Spleen (tissue), 11 donors: ENCODE measurements around the gene HOTAIR. TPM values are rescaled to one million over a fixed set of nuclear protein-coding genes. Genes with fewer than 3 reads are reported as not detected.
A peak's percentile ranks its signal among the peaks of the same experiment; 100 is the strongest.

ENCODE experiments used
- DNase-seq: peaks from one replicate; pipeline ENCODE4 v3.0.0-alpha.2; 2020
- H3K27ac ChIP-seq, 8 donors: fragments of 200-600 bp; sonication (generic) in 7 of 8; 1 replicate in 4 of 8; 2 replicates in 4 of 8; pipeline versions ENCODE4 v1.5.0 to v1.8.0; 2016 to 2021; ENCODE audit warnings: inconsistent platforms in 4 of 8, mild to moderate bottlenecking in 4 of 8, moderate library complexity in 1 of 8
- H3K27me3 ChIP-seq, 7 donors: fragments of 200-600 bp; sonication (generic) in 6 of 7; replicated peaks in 1 of 7; 1 replicate in 4 of 7; 2 replicates in 3 of 7; pipeline versions ENCODE4 v1.5.0 to v1.8.0; 2016 to 2021; ENCODE audit warnings: inconsistent platforms in 3 of 7, mild to moderate bottlenecking in 1 of 7
- H3K36me3 ChIP-seq, 6 donors: fragments of 200-600 bp; sonication (generic) in 5 of 6; 1 replicate in 4 of 6; 2 replicates in 2 of 6; pipeline versions ENCODE4 v1.5.0 to v1.8.0; 2016 to 2021; ENCODE audit warnings: inconsistent platforms in 2 of 6
- H3K4me1 ChIP-seq, 6 donors: fragments of 200-600 bp; sonication (generic) in 5 of 6; 1 replicate in 3 of 6; 2 replicates in 3 of 6; pipeline versions ENCODE4 v1.5.0 to v1.8.0; 2016 to 2021; ENCODE audit warnings: inconsistent platforms in 3 of 6
- H3K4me3 ChIP-seq, 8 donors: fragments of 200-600 bp; sonication (generic) in 7 of 8; 1 replicate in 4 of 8; 2 replicates in 4 of 8; pipeline versions ENCODE4 v1.5.0 to v1.8.0; 2016 to 2021; ENCODE audit warnings: inconsistent platforms in 4 of 8, mild to moderate bottlenecking in 4 of 8, moderate library complexity in 2 of 8
- H3K9me3 ChIP-seq, 8 donors: fragments of 200-600 bp; sonication (generic) in 7 of 8; 1 replicate in 4 of 8; 2 replicates in 4 of 8; pipeline versions ENCODE4 v1.5.0 to v1.8.0; 2016 to 2021; ENCODE audit warnings: inconsistent platforms in 4 of 8
- CTCF ChIP-seq, 11 experiments: fragments of 200-600 bp in 7 of 11; fragments of 450-650 bp in 4 of 11; sonication (generic) in 4 of 11; IDR thresholded peaks in 8 of 11; conservative IDR thresholded peaks in 3 of 11; 1 replicate in 7 of 11; 2 replicates in 4 of 11; pipeline versions ENCODE4 v1.4.0 to v1.8.0; 2016 to 2021; ENCODE audit warnings: antibody characterized with exemption in 11 of 11, inconsistent platforms in 4 of 11, mild to moderate bottlenecking in 1 of 11
- POLR2A ChIP-seq, 3 donors: fragments of 450-650 bp; IDR thresholded peaks; one replicate each; pipeline ENCODE4 v1.5.1; 2017; ENCODE audit warnings: antibody characterized with exemption in 3 of 3, mild to moderate bottlenecking in 1 of 3
- POLR2AphosphoS5 ChIP-seq, 3 donors: sonication (generic); formaldehyde crosslinking; IDR thresholded peaks; one replicate each; pipeline ENCODE4 v1.5.1; 2017; ENCODE audit warnings: antibody characterized with exemption in 3 of 3
- WGBS, 5 donors: extraction: QIAGEN DNeasy Blood & Tissue Kit in 3 of 5; methylation state at CpG; one replicate each; pipeline versions ENCODE4 v1.1.5 to v1.1.7; 2013 to 2018; 5-methylcytosine and 5-hydroxymethylcytosine counted together
- intact Hi-C: fragments of 100-400 bp; cut with DNase I; formaldehyde crosslinking; loops from one replicate; pipeline ENCODE4 v1.15.0; 2023; ENCODE audit warnings: low total_unique reads
- polyA plus RNA-seq, 3 donors: library from polyadenylated mRNA; stranded (reverse); fragments of 200-250 nt; gene quantifications; one replicate each; pipeline ENCODE4 v1.2.1, GENCODE V29; 2013
- total RNA-seq, 7 donors: library from RNA; depleted of rRNA in 3 of 7; stranded (reverse); fragments of >200 nt in 3 of 7; fragmentation: NEBNext Ultra II Directional in 4 of 7; extraction: Animal tissue kit (Norgen Biotek cat#: 25700) in 4 of 7; gene quantifications; one replicate each; pipeline versions ENCODE4 v1.1.0 to v1.2.1, GENCODE V29; 2016 to 2021
- donor health status: healthy with polysubstance abuse.
- donor health status: DM: no; HTN: no; CAD: no; lungs with moderate emphysema.
- donor health status: DM: no; HTN: no; CAD: no.
- donor health status: Bipolar disorder and iron deficiency.
- donor health status: healthy.
- donor health status: DM: no; HTN: no; CAD: no.
- donor health status: DM: yes; HTN: yes; CAD: no.

The HOTAIR gene
- total and polyA plus RNA-seq, 10 donors = not detected

GRCh38 chr12:53973236-53974042 lies 1.3 kb downstream of the HOTAIR start:
- peak; percentile 62 for DNase-seq
- H3K36me3 ChIP-seq = no peaks in the 10 kb centered on the region
- peaks cover 0 to 11% (median 0%) of the 10 kb centered on the region in 8 donors for H3K9me3 ChIP-seq
- H3K4me1 ChIP-seq = peaks cover 12 to 35% (median 26%) of the 10 kb centered on the region in 6 donors
- no peak for TF ChIP-seq POLR2AphosphoS5 (IDR thresholded peaks at IDR 0.05)
- no peak for TF ChIP-seq POLR2A (IDR thresholded peaks at IDR 0.05)
- TF ChIP-seq CTCF (IDR thresholded peaks at IDR 0.05 in 8 of 11, conservative IDR thresholded peaks at IDR 0.05 in 3 of 11) = no peak
- intact Hi-C loops = no loop called here
- peak overlapping the region in 1 of 8 donors; percentile 62 for H3K4me3 ChIP-seq
- H3K27me3 ChIP-seq = peaks cover 27 to 100% (median 99%) of the 10 kb centered on the region in 7 donors
- 4 to 16% (median 4%) methylated on average over 54 to 71 of the region's 71 CpGs for WGBS, 5 donors
- H3K27ac ChIP-seq = no peak overlapping the region

- Histone ChIP-seq H3K27me3 (peaks cover 25 to 100% (median 100%) of the 10 kb centered on the region in 7 donors), H3K36me3 (no peaks in the 10 kb centered on the region), H3K9me3 (peaks cover 0 to 11% (median 0%) of the 10 kb centered on the region in 8 donors), H3K4me1 (peaks cover 12 to 30% (median 26%) of the 10 kb centered on the region in 6 donors), H3K27ac (no peak within 1 kb of the TSS), H3K4me3 (peak within 1 kb of the TSS in 1 of 8 donors; percentile 62)
- no peak for DNase-seq
- TF ChIP-seq CTCF (IDR thresholded peaks at IDR 0.05 in 8 of 11, conservative IDR thresholded peaks at IDR 0.05 in 3 of 11) = no peak
- no peak for TF ChIP-seq POLR2A (IDR thresholded peaks at IDR 0.05)
- TF ChIP-seq POLR2AphosphoS5 (IDR thresholded peaks at IDR 0.05) = no peak
- WGBS, 5 donors = 6 to 13% (median 10%) methylated on average over 21 of the region's 21 CpGs
- intact Hi-C loops = no loop called here
These were observed 2.0 kb downstream of the HOTAIR start, which contains the start of gene HOXC11 for GRCh38 chr12:53972722-53973235. Gene HOXC11, plus strand, starts transcription at chr12:53973126. Its CDS starts 116 bp downstream, at chr12:53973242.

GRCh38 chr12:53972152-53972702 lies 2.5 kb downstream of the HOTAIR start:
- DNase-seq = peak; percentile 18
- H3K27me3 ChIP-seq = peaks cover 24 to 100% (median 100%) of the 10 kb centered on the region in 7 donors

More at GRCh38 chr12:53972152-53972702, 2.5 kb downstream of the HOTAIR start:
- H3K9me3 ChIP-seq = peaks cover 0 to 11% (median 0%) of the 10 kb centered on the region in 8 donors
- TF ChIP-seq CTCF (IDR thresholded peaks at IDR 0.05 in 8 of 11, conservative IDR thresholded peaks at IDR 0.05 in 3 of 11) (no peak), POLR2AphosphoS5 (IDR thresholded peaks at IDR 0.05) (no peak), POLR2A (IDR thresholded peaks at IDR 0.05) (no peak)
- peaks cover 12 to 30% (median 26%) of the 10 kb centered on the region in 6 donors for H3K4me1 ChIP-seq
- H3K4me3 ChIP-seq = no peak overlapping the region
- intact Hi-C loops = no loop called here
- WGBS, 5 donors = 26 to 39% (median 29%) methylated on average over 9 of the region's 9 CpGs
- H3K27ac ChIP-seq = no peak overlapping the region
- no peaks in the 10 kb centered on the region for H3K36me3 ChIP-seq
